Mesothelial cell of epicardium (in vitro differentiated cells): ENCODE measurements around the gene CEP43. TPM values are rescaled to one million over a fixed set of nuclear protein-coding genes. Genes with fewer than 3 reads are reported as not detected.

ENCODE experiments used
- DNase-seq, 2 experiments: peaks; one replicate each; pipeline ENCODE4 v3.0.0; 2021; ENCODE audit warnings: low spot score in 2 of 2; ENCODE audit not compliant: unreplicated experiment in 2 of 2
- H3K27ac Mint-ChIP-seq: 2 replicates; pipeline ENCODE4 v1.8.0; 2021; ENCODE audit warnings: mixed read lengths
- H3K27me3 Mint-ChIP-seq: 2 replicates; pipeline ENCODE4 v1.8.0; 2021; ENCODE audit warnings: low read depth, mixed read lengths
- H3K36me3 Mint-ChIP-seq: 2 replicates; pipeline ENCODE4 v1.8.0; 2021; ENCODE audit warnings: mixed read lengths
- H3K4me1 Mint-ChIP-seq: 2 replicates; pipeline ENCODE4 v1.8.0; 2021; ENCODE audit warnings: mixed read lengths
- H3K4me3 Mint-ChIP-seq: 2 replicates; pipeline ENCODE4 v1.8.0; 2021; ENCODE audit warnings: mild to moderate bottlenecking, moderate library complexity, mixed read lengths
- H3K9me3 Mint-ChIP-seq: 2 replicates; pipeline ENCODE4 v1.8.0; 2021; ENCODE audit warnings: mixed read lengths
- CTCF ChIP-seq: fragments of 200-600 bp; sonication (generic); IDR thresholded peaks from one replicate; pipeline ENCODE4 v1.5.0; 2021; ENCODE audit warnings: antibody characterized with exemption; ENCODE audit not compliant: unreplicated experiment
- total RNA-seq: library from RNA; stranded (reverse); gene quantifications from 3 replicates; pipeline ENCODE4 v1.2.1, GENCODE V29; 2021

CEP43 gene
- total RNA-seq, 1 donor from 2014 or later = 27.9 TPM

- TF ChIP-seq CTCF = no peak
- H3K27ac Mint-ChIP-seq = no peak overlapping the region
- peaks cover 45% of the 10 kb centered on the region for H3K36me3 Mint-ChIP-seq
- H3K9me3 Mint-ChIP-seq = no peaks in the 10 kb centered on the region
- DNase-seq = no peak
- no peaks in the 10 kb centered on the region for H3K27me3 Mint-ChIP-seq
- peaks cover 8% of the 10 kb centered on the region for H3K4me1 Mint-ChIP-seq
- H3K4me3 Mint-ChIP-seq = no peak overlapping the region
These were observed 8.8 kb downstream of the CEP43 start for GRCh38 chr6:167007985-167008384.

DNA sequence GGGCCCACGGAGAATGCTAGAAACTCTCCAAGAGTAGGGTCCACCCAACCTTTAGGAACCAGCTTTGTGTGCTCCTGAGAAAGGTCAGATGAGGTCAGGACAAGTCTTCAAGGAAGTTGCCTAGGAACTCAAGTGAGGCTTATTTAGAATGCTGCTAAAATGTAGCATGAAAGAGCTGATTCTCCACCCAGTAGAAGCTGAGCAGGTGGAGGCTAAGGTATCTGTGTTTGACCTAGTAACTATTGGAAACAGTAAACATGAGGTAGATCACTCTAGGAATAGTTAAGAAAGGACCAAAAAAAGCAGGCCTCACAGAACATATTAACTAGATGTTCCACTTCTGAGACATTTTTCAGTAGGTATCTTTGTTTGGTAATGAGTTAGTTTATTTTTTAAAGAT, 13.9 kb downstream of the CEP43 start:
- H3K27ac Mint-ChIP-seq = no peak overlapping the region
- no peak for TF ChIP-seq CTCF
- peaks cover 35% of the 10 kb centered on the region for H3K36me3 Mint-ChIP-seq
- H3K4me3 Mint-ChIP-seq = no peak overlapping the region
- H3K9me3 Mint-ChIP-seq = no peaks in the 10 kb centered on the region
- no peak for DNase-seq
- no peaks in the 10 kb centered on the region for H3K4me1 Mint-ChIP-seq
- no peaks in the 10 kb centered on the region for H3K27me3 Mint-ChIP-seq

- Mint-ChIP-seq H3K9me3 (no peaks in the 10 kb centered on the region), H3K4me1 (no peaks in the 10 kb centered on the region), H3K4me3 (no peak overlapping the region), H3K27ac (no peak overlapping the region), H3K27me3 (no peaks in the 10 kb centered on the region), H3K36me3 (peaks cover 32% of the 10 kb centered on the region)
- TF ChIP-seq CTCF = no peak
- no peak for DNase-seq
These were observed 14.7 kb downstream of the CEP43 start for GRCh38 chr6:167013946-167014345.

DNA sequence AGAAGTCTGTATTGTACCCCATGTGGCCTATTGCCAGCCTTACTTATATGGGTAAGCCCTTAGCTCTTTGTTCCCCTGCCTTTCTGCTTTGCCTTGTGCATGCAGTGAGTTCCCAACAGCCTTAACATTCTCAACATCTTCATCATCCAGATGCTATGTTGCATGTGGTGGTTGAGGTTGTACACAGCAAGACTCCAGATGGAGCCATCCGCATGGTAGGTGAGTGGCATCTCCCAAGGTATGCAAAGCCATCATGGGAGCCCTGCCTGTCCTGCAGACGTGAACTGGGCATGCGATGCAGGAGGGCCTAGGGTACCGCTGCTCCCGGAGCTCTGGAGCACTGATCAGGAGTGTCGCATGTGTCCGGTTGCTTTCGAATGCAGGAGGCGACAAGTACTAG, 16.1 kb downstream of the CEP43 start:
- no peak overlapping the region for H3K27ac Mint-ChIP-seq
- no peak for TF ChIP-seq CTCF
- H3K36me3 Mint-ChIP-seq = peaks cover 31% of the 10 kb centered on the region
- H3K27me3 Mint-ChIP-seq = no peaks in the 10 kb centered on the region
- no peaks in the 10 kb centered on the region for H3K9me3 Mint-ChIP-seq
- no peak for DNase-seq
- no peak overlapping the region for H3K4me3 Mint-ChIP-seq
- H3K4me1 Mint-ChIP-seq = no peaks in the 10 kb centered on the region

DNA sequence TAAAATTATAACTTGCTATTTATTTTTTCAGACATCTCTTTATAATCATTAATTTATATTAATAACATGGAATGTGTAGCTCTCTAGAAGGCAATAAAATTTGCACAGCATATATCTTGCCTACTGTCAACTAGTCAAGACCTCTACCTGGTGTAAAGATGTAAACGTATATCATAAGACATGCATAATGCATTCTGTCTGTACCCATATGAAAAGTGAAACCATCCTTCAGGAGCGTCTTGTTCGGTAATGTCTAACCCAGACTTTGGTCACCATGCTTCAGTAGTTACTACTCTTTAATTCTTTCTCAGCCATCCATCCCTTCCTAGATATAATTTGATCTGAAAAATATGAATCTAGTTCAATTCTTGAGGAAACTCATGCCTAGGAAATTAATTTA, 21.0 kb downstream of the CEP43 start:
- DNase-seq = no peak

More for the DNA sequence above, 21.0 kb downstream of the CEP43 start:
- no peak for TF ChIP-seq CTCF
- Mint-ChIP-seq H3K27ac (no peak overlapping the region), H3K4me1 (no peaks in the 10 kb centered on the region), H3K9me3 (no peaks in the 10 kb centered on the region), H3K27me3 (no peaks in the 10 kb centered on the region), H3K4me3 (no peak overlapping the region), H3K36me3 (peaks cover 18% of the 10 kb centered on the region)
